HTERT RPE-1 (cell line): ENCODE data around the gene TMEM183A.

Source experiments
- in situ Hi-C: fragments of 300-500 bp; cut with MboI; formaldehyde crosslinking; loops from 4 replicates; pipeline ENCODE4 v1.14.3; 2020; ENCODE audit warnings: low sequenced_read_pairs

TMEM183A gene

GRCh38 chr1:203028067-203028783, 21.1 kb downstream of the TMEM183A start:
- in situ Hi-C loops = no loop called here

DNA sequence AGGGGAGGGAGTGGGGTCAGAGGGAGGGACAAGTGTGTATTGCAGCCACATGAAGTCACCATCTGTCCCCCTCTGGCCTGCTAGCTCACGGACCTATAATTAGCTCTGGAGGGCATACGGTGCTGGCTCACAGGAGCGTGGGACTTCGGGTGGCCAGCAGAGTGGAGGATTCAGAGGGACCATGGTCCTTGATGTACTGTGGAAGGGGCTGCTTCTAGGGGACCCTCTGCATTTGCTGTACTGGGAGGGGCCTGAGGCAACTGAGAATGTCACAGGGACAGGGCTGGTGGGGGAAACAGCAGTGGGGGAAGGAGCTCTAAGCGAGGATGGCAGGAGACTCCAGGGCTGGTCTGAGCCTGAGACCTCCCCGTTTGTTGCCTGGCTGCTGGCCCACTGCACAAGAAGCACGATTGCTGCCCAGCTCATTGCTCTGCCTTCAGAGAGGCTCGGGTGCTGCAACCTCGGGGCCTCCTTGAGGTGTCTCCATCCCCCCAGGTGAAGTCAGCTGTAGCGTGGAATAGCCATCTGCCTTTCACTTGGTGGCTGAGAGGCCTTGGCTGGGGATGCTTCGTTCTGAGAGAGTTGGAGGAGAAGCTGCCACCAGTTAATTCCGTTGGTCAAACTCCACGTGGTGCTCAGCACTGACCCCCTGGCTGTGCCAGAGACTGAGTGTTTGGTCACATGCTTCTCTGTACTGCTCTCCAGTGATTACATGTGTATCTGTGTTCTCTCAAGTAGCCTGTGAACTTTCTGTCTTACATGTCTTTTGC, 21.8 kb downstream of the TMEM183A start:
- in situ Hi-C loops = no loop called here

GRCh38 chr1:203031467-203031866, 24.3 kb downstream of the TMEM183A start:
- in situ Hi-C loops = no loop called here

GRCh38 chr1:203033287-203033686, 26.1 kb downstream of the TMEM183A start:
- in situ Hi-C loops = no loop called here

DNA sequence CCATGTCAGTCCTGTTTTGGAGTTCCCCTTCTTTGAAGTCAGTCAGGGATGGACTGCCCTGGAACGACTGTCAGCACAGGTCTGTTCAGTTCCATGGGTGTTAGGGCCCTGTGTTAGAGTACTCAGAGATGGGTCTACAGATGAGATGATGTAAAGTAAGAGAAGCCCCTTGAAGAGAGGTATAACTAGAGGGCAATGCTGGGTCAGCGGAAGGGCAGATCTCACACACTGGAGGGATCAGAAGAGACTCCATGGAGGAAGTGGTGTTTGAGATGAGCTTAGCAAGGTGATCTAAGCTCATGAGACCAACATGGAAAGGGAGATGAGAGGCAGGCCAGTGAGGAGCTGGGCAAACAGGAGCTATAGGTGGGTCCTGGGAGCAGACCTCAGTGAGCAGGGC, 26.7 kb downstream of the TMEM183A start:
- in situ Hi-C loops = no loop called here

DNA sequence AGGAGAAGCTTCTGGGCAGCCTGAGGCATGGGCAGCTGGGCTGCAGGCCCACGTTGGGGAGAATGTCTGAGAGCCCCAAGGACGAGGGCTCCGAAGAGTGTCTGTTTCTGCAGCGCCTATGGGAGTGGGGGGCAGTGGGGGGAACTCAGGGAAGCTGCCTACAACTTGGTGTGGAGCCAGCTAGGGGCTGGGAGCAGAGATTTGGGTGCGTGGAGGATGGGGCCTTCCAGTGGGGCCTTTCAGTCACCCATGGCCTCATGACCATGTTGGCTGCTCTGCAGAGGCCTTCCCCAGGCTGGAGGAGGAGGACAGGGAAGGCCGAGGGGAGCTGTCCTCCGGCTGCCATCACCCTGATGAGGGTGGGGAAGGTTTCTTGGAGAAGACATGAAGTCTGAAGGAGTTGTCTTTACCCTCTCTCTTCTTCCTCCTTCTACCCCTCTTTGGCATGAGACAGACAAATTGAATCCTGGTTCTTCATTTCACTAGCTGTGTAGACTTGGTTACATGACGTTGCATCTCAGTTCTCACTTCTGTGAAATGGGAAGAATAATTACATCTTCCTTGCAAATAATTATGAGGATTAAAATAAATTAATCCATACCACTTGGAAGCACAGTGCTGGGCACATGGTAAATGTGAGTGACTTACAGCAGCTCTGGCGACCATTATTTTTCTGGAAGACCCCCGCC, 27.4 kb downstream of the TMEM183A start:
- in situ Hi-C loops = no loop called here

- in situ Hi-C loops = no loop called here
Observed at GRCh38 chr1:203035111-203036000, 28.2 kb downstream of the TMEM183A start.

GRCh38 chr1:203036135-203036534, 29.0 kb downstream of the TMEM183A start:
- in situ Hi-C loops = no loop called here

- in situ Hi-C loops = no loop called here
Observed at GRCh38 chr1:203036537-203036936, 29.4 kb downstream of the TMEM183A start.

DNA sequence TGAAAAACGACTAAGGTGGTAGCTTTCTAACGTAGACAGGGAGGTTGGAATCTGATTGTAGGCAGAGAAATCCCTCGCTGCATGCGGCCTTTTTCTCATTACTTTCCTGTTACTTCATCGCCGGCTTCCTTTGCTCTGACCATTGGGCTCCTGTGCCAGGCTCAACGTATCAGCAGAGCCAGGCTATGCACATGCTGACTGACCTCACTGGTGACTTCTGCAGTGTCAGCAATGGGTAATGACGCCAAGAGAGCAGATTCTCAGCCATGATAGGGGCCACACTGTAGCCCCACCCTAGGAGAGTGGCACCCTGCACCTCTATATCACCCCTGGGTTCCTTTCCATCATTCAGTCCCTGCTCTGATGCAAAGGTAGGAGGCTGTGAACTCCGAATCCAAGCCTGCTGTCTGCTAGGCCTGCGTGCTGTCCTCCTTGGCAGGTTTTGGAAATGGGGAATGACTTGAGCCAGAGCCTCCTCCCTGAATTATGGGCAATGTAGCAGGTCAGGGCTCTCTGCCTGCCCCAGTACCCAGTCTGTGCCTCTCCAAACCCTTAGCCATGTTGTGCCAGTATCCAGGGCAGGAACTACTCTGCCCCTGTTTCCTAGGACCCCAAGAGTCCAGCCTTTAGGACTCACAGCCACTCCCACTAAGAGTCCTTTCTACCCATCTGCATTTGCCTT, 30.5 kb downstream of the TMEM183A start:
- in situ Hi-C loops = no loop called here

GRCh38 chr1:203038217-203038741, 31.1 kb downstream of the TMEM183A start:
- in situ Hi-C loops = no loop called here

DNA sequence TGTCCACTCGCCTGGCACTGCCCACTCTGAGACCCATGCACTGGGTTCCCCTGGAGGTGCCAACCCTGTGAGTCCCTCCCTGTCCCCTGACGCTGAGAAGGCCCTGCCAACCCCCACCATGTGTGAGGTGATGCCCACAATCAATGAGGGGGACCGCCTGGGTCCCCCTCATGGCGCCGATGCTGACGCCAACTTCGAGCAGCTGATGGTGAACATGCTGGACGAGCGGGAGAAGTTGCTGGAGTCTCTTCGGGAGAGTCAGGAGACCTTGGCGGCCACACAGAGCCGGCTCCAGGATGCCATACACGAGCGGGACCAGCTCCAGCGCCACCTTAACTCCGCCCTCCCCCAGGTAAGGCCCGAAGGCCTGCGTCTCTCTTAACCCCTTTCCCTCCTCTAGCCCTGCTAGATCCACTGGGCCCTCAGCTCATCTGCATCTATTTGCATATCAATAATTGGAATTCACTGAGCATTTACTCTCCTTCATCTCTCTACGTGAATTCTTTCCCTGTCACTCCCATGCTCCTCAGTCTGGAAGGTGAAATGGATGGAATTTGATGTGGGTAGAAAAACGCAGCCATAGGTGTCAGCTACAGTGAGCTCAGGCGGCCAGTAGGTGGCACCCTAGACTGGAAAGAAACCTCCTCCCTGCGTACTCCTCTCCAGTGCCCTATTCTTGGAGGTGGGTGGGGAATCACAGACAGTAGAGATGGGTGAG, 31.9 kb downstream of the TMEM183A start:
- in situ Hi-C loops = no loop called here

DNA sequence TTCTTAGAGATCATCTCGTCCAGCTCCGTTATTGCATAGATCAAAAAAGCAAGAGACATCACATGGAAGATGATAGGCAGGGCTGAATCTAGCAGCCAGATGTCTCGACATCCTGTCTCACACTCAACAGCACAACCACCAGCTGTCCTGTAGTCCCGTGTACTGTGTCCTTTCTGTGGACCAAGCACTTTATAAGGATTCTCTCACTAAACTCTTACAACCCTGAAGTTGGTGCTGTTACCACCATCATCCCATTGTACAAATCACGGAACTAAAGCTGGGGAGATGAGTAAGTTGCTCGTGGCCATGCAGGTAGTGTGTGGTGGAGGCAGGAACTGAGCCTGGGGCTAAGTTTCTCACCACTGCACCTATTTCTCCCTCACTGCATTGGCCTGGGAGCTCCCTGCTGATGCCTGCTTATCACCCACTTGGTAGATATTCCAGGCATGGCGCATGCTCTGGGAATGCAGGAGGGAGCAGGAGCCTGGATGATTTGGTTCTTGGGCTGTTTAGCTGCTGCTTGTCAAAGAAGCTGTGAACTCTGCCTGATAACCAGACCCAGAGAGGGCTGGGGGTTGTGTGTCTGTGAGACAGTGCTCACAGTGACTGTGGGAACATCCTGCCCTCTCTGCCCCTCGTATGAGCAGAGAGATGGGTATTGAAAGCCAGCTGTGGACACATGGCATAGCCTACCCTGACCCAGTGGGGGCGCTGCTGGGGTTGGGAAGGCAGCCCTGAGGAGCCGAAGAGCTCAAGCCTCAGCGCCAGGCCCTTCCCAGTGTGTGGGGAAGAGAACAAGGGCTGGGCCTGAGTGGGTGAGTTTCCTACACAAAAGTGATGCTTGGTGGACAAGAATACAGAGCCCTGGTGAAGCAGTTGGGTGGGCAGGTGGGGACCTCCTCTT, 32.7 kb downstream of the TMEM183A start:
- in situ Hi-C loops = no loop called here

GRCh38 chr1:203040513-203041275, 33.5 kb downstream of the TMEM183A start:
- in situ Hi-C loops = no loop called here

DNA sequence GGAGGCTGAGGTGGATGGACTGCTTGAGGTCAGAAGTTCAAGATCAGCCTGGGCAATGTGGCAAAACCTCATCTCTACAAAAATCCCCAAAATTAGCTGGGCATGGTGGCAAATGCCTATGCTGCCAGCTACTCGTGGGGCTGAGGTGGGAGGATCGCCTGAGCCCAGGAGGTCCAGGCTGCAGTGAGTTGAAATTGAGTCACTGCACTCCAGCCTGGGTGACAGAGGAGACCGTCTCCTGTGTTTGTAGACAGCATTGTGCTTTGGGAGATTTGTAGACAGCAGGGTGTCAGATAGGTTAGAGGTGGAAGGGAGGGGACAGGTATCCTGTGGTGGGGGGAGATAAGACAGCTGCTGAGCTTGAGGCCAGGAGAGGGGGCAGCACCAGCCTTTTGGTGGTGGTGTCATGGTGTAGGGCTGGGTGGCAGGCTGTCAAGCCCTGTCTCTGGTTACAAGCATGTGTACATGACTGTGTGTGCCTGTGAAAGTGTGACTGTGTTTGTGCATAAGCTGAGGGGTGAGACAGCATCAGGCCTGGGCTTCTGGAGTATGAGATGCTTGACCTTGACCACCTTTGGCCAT, 34.3 kb downstream of the TMEM183A start:
- in situ Hi-C loops = no loop called here

DNA sequence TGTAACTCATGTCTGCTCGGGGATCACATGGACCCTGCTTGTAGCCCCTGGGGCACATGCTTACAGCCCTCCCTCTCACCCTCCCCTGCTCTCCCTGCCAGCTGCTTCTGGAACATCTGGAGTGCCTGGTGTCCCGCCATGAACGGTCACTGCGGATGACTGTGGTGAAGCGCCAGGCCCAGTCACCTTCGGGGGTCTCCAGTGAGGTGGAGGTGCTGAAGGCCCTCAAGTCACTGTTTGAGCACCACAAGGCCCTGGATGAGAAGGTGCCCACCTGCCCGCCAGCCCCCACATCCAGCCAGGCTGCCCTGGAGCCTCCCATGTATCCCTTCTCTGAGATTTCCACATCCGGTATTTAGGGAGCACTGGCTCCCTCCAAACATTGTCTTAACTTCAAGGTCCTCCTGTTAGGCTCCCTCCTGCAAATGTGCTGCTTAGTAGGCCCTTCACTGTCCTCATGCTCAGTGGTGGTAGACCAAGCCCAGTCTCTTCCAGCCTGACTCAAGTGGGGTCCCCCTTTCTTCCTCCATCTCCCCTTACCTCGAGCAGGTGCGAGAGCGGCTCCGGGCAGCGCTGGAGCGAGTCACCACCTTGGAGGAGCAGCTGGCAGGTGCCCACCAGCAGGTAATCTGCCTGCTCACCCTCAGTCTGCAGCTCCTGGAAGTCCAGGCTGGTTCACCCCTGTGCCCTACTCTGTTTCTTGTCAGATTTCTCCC, 36.8 kb downstream of the TMEM183A start:
- in situ Hi-C loops = no loop called here
